H1 (cell line): ENCODE results near the gene RNF144A. TPM values are rescaled to one million over a fixed set of nuclear protein-coding genes. Genes with fewer than 3 reads are reported as not detected.

Experiments
- BACH1 ChIP-seq: IDR thresholded peaks from 2 replicates; pipeline ENCODE4 v1.6.1; 2012; ENCODE audit warnings: low read length, improper control_type of control experiment
- BCL11A ChIP-seq, 2 experiments: IDR thresholded peaks; one replicate each; pipeline ENCODE4 v1.6.1; 2011; ENCODE audit warnings: low read depth in 2 of 2, low read length in 2 of 2, mild to moderate bottlenecking in 2 of 2
- BRCA1 ChIP-seq: IDR thresholded peaks from 2 replicates; pipeline ENCODE4 v1.6.1; 2012; ENCODE audit warnings: low read depth, low read length, improper control_type of control experiment
- CHD7 ChIP-seq: fragments of 300-600 bp; sonication (generic); IDR thresholded peaks from 2 replicates; pipeline ENCODE4 v1.7.1; 2012; ENCODE audit warnings: low read length, moderate library complexity, mild to moderate bottlenecking, inconsistent platforms; ENCODE audit not compliant: insufficient replicate concordance
- GTF2F1 ChIP-seq: IDR thresholded peaks from 2 replicates; pipeline ENCODE4 v1.6.1; 2012; ENCODE audit warnings: low read depth, low read length, improper control_type of control experiment, borderline replicate concordance
- MAX ChIP-seq: IDR thresholded peaks from 2 replicates; pipeline ENCODE4 v1.6.1; 2012; ENCODE audit warnings: inconsistent platforms
- NRF1 ChIP-seq: IDR thresholded peaks from 2 replicates; pipeline ENCODE4 v1.6.1; 2011; ENCODE audit warnings: mild to moderate bottlenecking, low read depth, low read length, improper control_type of control experiment
- SIN3A ChIP-seq, 2 experiments: IDR thresholded peaks in 1 of 2; conservative IDR thresholded peaks in 1 of 2; 2 replicates each; pipeline ENCODE4 v1.6.1; 2011 to 2012; ENCODE audit warnings: low read length in 2 of 2, improper control_type of control experiment in 1 of 2, low read depth in 1 of 2, mild to moderate bottlenecking in 1 of 2
- SIRT6 ChIP-seq: IDR thresholded peaks from one replicate; pipeline ENCODE4 v1.7.1; 2012; ENCODE audit warnings: low read length, inconsistent platforms
- SP4 ChIP-seq: IDR thresholded peaks from 2 replicates; pipeline ENCODE4 v1.6.1; 2012; ENCODE audit warnings: low read length, inconsistent platforms
- TCF12 ChIP-seq: IDR thresholded peaks from 2 replicates; pipeline ENCODE4 v1.6.1; 2011; ENCODE audit warnings: low read depth, mild to moderate bottlenecking, low read length
- polyA plus RNA-seq, 7 experiments: library from polyadenylated mRNA; depleted of rRNA in 3 of 7; stranded (reverse) in 5 of 7; unstranded in 2 of 7; fragments of >200 nt in 5 of 7; fragments of 200-250 nt in 2 of 7; gene quantifications; 1 replicate in 5 of 7; 2 replicates in 1 of 7; 4 replicates in 1 of 7; pipeline versions ENCODE4 v1.2.1 to v1.2.3, GENCODE V29; 2011 to 2013; ENCODE audit warnings: missing spikeins in 2 of 7, mixed read lengths in 2 of 7
- total RNA-seq: library from RNA; stranded (reverse); fragmentation: NEBNext Ultra II Directional; extraction: Animal tissue kit (Norgen Biotek cat#: 25700); gene quantifications from 2 replicates; pipeline ENCODE4 v1.2.1, GENCODE V29; 2021

RNF144A gene
- total and polyA plus RNA-seq, 2 of the 8 experiments (the other 6 are each of a cell fraction or from before 2014, with no cell fraction given) = 14.0 to 15.0 TPM

- TF ChIP-seq CHD7 (no peak), BCL11A (IDR thresholded peaks at IDR 0.05; ENCODE audit: low read depth in 2 of 2, low read length in 2 of 2) (no peak), BRCA1 (no peak), MAX (no peak), TCF12 (no peak), NRF1 (no peak), SP4 (no peak), GTF2F1 (no peak), SIRT6 (no peak), SIN3A (conservative IDR thresholded peaks at IDR 0.05 in 1 of 2, IDR thresholded peaks at IDR 0.05 in 1 of 2; ENCODE audit: low read depth in 1 of 2, low read length in 2 of 2) (no peak), BACH1 (no peak)
Measured at GRCh38 chr2:7020059-7020458, 102.8 kb downstream of the RNF144A start (continued).
